SK-N-SH (cell line): Measurements from ENCODE around the gene MACROD1.

Experiments
- CHD2 ChIP-seq: fragments of 150-350 bp; IDR thresholded peaks from 2 replicates; pipeline ENCODE4 v1.6.1; 2018; ENCODE audit warnings: low read length; ENCODE audit not compliant: partially characterized antibody
- CTCF ChIP-seq: fragments of 200-600 bp; sonication (generic); IDR thresholded peaks from 2 replicates; pipeline ENCODE4 v1.6.1; 2017; ENCODE audit warnings: antibody characterized with exemption, mild to moderate bottlenecking, moderate library complexity
- EP300 ChIP-seq, 2 experiments: IDR thresholded peaks; 2 replicates each; pipeline versions ENCODE4 v1.4.0 to v1.6.1; 2012; ENCODE audit warnings: borderline replicate concordance in 1 of 2, low read depth in 1 of 2, low read length in 1 of 2
- FOXM1 ChIP-seq: IDR thresholded peaks from 2 replicates; pipeline ENCODE4 v1.4.0; 2012; ENCODE audit warnings: low read depth, mild to moderate bottlenecking
- GATA2 ChIP-seq: sonication (generic); formaldehyde crosslinking; IDR thresholded peaks from 2 replicates; pipeline ENCODE4 v1.5.0; 2020; ENCODE audit warnings: mild to moderate bottlenecking, missing genetic modification reagents
- RAD21 ChIP-seq: IDR thresholded peaks from 2 replicates; pipeline ENCODE4 v1.6.1; 2012; ENCODE audit warnings: mild to moderate bottlenecking, low read length
- RFX5 ChIP-seq: IDR thresholded peaks from 2 replicates; pipeline ENCODE4 v1.6.1; 2012; ENCODE audit warnings: mild to moderate bottlenecking, improper control_type of control experiment, low read length
- TAF1 ChIP-seq: IDR thresholded peaks from 2 replicates; pipeline ENCODE4 v1.6.1; 2012; ENCODE audit warnings: low read depth, mild to moderate bottlenecking, low read length, moderate library complexity, borderline replicate concordance

- TF ChIP-seq CTCF (no peak), RFX5 (no peak), RAD21 (no peak), TAF1 (no peak), EP300 (IDR thresholded peaks at IDR 0.05; ENCODE audit: borderline replicate concordance in 1 of 2, low read depth in 1 of 2, low read length in 1 of 2) (no peak), CHD2 (no peak), GATA2 (CRISPR knock-in tag) (no peak), FOXM1 (no peak)
Measured at GRCh38 chr11:64101461-64101860, 64.5 kb downstream of the MACROD1 start.
